Stimulated activated CD8-positive, alpha-beta memory T cell treated with anti-CD3 and anti-CD28 coated beads, Interleukin-4, amount 100 ng/mL, for 1 hour (primary cell): ENCODE results near the gene TUBA1C.
"Not testable (repeated sequence)": the region's sequence is repeated elsewhere in the genome, so short reads cannot be mapped to it uniquely, and the experiment has no call there.

Source experiments
- DNase-seq, 2 donors: peaks; one replicate each; pipeline ENCODE4 v3.0.0-alpha.2; 2020; ENCODE audit warnings: low read depth in 2 of 2, low spot score in 1 of 2

Gene TUBA1C

GRCh38 chr12:49255456-49255855 lies 9.4 kb upstream of the TUBA1C start:
- DNase-seq = not testable (repeated sequence)

DNA sequence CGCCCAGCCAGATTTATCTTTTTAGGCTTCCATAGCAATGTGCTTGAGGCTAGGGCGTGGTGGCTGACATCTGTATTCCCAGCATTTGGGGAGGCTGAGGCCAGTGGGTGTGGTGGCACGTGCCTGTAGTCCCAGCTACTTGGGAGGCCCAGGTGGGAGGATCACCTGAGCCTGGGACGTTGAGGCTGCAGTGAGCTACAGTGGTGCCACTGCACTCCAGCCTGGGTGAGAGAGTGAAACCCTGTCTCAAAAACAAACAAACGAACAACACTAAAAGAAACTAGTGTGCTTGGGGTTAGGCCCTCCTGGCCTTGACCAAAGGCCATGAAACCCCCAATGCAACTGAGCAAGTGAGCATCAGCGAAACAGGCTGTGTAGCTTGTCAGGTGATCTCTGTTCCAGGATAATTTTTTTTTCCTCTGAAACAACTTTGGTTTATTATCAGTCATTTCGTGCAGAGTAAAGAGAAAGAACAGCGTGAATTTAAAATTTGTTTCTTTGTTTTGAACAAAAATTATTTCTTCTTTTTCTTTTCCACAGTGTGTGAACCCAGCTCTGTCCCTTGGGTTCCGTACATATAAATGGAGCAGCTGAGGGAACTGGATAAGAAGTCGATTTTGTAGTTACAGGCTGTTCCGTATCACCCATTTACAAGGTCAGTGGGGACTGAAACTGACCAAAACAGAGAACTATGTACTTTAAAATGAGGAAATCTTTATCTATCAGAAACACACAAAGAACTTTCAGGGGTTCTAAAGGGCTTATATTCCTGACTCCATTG lies 8.8 kb upstream of the TUBA1C start:
- no peak for DNase-seq

- not testable (repeated sequence) for DNase-seq
Observed at GRCh38 chr12:49257508-49258184, 7.2 kb upstream of the TUBA1C start.

- DNase-seq = no peak
Observed at GRCh38 chr12:49259452-49259851, 5.4 kb upstream of the TUBA1C start.

GRCh38 chr12:49260166-49260565 lies 4.7 kb upstream of the TUBA1C start:
- no peak for DNase-seq

DNA sequence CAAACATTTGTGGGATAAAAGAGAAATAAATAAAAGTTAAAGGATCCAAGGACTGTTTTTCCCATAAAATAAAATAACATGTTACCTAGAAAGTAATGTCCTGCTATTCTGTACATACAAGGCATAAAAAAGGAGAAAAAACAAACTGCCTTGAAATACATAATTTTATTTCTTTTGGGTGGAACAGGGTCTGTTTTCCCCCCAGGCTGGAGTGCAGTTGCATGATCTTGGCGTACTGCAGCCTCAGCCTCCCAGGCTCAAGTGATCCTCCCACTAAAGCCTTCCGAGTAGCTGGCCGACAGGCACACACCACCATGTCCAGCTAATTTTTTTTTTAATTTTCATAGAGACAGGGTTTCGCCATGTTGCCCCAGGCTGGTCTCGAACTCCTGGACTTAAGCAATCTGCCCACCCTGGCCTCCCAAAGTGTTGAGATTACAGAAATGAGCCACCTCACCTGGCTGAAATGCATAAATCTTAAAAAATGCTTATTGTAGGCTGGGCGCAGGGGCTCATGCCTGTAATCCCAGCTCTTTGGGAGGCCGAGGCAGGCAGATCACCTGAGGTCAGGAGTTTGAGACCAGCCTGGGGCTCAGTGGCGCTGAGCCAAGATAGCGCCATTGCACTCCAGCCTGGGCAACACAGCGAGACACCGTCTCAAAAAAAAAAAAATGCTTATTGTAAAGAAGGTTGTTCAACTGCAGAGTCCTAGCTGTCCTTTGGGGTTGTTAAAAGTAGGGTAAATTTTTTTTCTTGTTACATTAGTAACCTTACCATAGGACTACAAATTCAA lies 4.1 kb upstream of the TUBA1C start:
- DNase-seq = no peak

- DNase-seq = no peak
Observed at GRCh38 chr12:49261721-49262120, 3.2 kb upstream of the TUBA1C start.

GRCh38 chr12:49263400-49263763 lies 1.5 kb upstream of the TUBA1C start:
- DNase-seq = no peak

DNA sequence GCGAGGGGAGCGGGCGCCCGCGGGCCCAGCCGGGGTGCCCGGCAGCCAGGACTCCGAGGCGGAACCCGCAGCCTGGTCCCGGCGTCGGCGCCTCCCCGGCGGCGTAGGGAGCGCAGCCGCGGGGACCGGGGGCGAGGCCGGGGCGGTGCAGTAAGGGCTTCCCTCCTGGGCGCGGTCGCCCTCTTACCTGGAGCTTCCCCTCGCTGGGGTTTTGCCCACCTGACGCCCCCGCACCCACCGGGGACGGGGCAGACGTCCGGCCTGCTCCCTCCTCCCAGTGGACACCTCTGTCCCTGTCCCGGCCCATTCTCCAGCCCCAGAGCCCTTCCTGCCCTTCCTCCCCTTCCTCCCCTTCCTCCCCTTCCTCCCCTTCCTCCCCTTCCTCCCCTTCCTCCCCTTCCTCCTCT lies 413 bp upstream of the TUBA1C start:
- no peak for DNase-seq

DNA sequence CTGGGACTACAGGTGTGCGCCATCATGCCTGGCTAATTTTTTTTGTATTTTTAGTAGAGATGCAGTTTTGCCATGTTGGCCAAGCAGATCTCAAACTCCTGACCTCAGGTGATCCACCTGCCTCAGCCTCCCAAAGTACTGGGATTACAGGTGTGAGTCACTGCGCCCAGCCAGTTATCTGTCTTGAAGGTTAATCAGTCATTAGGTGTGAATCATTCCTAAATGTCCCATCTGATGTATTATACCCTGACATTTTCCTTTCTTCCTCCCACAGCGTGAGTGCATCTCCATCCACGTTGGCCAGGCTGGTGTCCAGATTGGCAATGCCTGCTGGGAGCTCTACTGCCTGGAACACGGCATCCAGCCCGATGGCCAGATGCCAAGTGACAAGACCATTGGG lies 4.3 kb downstream of the TUBA1C start:
- not testable (repeated sequence) for DNase-seq

GRCh38 chr12:49272790-49273725 lies 8.2 kb downstream of the TUBA1C start:
- no peak for DNase-seq

DNA sequence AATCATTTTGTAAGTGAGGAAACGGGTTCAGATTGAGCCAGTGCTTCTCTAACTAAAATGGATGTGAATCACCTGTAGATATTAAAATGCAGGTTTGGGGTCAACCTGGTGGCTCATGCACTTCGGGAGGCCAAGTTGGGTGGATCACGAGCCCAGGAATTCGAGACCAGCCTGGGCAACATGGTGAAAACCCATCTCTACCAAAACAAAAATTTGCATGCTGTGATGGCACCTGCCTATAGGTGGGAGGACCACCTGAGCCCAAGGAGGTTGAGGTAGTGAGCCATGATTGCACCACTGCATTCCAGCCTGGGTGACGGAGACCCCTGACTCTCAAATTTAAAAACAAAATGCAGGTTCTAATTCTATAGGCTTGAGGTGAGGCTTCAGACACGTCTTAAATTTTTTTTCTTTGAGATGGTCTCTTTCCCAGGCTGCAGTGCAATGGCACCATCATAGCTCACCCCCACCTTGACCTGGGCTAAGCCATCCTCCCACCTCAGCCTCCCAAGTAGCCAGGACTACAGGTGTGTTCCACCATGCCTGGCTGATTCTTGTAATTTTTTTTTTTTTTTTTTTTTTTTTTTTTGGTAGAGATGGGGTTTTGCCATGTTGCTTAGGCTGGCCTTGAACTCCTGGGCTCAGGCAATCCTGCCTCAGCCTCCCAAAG lies 9.0 kb downstream of the TUBA1C start:
- DNase-seq = no peak

DNA sequence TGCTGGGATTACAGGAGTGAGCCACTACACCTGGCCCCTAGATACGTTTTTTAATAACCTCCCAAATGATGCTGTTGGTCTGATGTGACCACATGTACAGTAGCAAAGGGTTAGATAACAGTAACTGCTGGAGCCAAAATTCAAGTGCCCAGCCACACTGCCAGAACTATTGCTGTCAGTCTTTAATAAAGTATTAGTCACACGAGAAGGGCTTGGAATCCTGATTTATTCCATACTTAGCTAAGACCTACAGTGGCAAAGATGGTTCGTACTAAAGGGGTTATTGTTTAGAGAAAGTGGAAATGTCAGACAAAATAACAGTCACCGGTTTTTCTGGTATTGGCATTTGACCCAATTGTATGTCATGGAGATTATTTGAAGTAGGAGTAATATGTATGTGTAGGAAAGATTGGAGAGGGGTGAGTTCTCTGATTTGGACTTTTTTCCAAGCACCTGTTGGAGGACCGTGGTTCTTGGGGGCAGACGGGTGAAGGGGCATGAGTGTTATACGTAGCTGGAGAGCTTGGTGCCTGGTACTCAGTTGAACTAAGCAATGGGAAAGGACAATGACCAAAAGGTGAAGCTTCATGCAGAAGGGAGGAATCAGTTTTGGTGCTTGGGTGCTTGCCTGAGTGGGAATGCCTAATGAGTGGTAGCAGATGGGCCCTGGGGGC lies 9.7 kb downstream of the TUBA1C start:
- DNase-seq = no peak

DNA sequence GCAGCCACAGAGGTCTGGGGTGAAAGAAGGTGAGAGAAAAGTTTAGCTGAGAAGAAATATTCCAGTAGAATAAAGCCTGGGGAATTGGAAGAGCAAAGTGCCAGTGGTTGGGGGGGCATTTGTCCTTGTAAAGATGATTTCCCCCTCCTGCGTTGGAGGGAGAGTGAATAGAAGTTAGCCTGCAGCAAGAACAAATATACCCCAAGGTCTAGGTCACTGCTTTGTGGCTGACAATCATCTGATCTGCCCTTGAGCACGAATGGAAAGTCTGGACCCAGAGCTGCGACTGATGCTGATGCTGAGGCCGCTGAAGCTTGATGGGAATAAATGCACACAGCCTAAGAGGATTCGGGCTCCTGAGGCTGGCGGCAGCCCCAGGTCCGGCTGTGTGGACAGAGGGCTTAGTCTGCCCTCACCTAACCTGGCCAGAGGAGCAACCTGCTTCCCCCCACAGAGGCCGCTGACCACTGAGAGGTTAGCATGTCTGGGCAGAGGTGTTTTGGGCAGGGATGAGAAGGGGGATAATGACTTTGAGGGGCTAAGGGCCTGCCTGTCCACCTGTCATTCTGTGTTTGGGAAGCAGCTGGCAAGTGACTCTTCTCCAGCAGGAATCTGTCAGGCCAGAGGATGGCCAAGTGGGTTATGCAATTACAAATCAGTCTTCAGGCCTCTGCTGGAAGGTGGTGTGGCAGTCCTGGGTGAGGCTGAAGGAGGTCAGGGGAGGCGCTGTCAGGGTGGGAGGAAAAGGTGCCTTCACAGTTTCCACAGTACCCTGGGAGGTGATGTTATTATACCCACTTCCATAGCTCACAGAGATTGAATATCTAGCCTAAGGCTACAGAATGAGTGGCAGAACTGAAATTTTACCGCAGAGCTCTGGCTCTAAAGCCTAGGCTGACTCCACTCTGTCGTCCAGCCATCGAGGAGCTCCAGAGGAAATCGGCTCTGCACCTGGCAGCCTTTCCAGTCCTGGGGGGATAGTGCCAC lies 11.7 kb downstream of the TUBA1C start:
- DNase-seq = no peak

GRCh38 chr12:49277466-49277865 lies 12.6 kb downstream of the TUBA1C start:
- no peak for DNase-seq

GRCh38 chr12:49279706-49280159 lies 14.9 kb downstream of the TUBA1C start:
- no peak for DNase-seq

- not testable (repeated sequence) for DNase-seq
Observed at GRCh38 chr12:49280545-49280944, 15.7 kb downstream of the TUBA1C start.

GRCh38 chr12:49282302-49282701 lies 17.4 kb downstream of the TUBA1C start:
- DNase-seq = no peak
